GM18858 (cell line): Measurements from ENCODE around the gene RRBP1.
A peak's percentile ranks its signal among the peaks of the same experiment; 100 is the strongest.

ENCODE experiments used
- ATAC-seq: cut with Tn5 transposase; IDR thresholded peaks from one replicate; pipeline ENCODE4 v1.9.1; 2021; ENCODE audit not compliant: unreplicated experiment

The RRBP1 gene, protein sequence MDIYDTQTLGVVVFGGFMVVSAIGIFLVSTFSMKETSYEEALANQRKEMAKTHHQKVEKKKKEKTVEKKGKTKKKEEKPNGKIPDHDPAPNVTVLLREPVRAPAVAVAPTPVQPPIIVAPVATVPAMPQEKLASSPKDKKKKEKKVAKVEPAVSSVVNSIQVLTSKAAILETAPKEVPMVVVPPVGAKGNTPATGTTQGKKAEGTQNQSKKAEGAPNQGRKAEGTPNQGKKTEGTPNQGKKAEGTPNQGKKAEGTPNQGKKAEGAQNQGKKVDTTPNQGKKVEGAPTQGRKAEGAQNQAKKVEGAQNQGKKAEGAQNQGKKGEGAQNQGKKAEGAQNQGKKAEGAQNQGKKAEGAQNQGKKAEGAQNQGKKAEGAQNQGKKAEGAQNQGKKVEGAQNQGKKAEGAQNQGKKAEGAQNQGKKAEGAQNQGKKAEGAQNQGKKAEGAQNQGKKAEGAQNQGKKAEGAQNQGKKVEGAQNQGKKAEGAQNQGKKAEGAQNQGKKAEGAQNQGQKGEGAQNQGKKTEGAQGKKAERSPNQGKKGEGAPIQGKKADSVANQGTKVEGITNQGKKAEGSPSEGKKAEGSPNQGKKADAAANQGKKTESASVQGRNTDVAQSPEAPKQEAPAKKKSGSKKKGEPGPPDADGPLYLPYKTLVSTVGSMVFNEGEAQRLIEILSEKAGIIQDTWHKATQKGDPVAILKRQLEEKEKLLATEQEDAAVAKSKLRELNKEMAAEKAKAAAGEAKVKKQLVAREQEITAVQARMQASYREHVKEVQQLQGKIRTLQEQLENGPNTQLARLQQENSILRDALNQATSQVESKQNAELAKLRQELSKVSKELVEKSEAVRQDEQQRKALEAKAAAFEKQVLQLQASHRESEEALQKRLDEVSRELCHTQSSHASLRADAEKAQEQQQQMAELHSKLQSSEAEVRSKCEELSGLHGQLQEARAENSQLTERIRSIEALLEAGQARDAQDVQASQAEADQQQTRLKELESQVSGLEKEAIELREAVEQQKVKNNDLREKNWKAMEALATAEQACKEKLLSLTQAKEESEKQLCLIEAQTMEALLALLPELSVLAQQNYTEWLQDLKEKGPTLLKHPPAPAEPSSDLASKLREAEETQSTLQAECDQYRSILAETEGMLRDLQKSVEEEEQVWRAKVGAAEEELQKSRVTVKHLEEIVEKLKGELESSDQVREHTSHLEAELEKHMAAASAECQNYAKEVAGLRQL (N-terminal part only)

GRCh38 chr20:17682103-17682888, at the start of gene RRBP1:
Gene RRBP1, minus strand, starts transcription at chr20:17682242. Its CDS starts 21,735 bp downstream, at chr20:17660507.
- peak; percentile 78 for ATAC-seq

GRCh38 chr20:17731233-17731632, 49.2 kb upstream of the RRBP1 start:
- no peak for ATAC-seq

- ATAC-seq, result no peak
Measured at GRCh38 chr20:17730071-17730470, 48.0 kb upstream of the RRBP1 start.

DNA sequence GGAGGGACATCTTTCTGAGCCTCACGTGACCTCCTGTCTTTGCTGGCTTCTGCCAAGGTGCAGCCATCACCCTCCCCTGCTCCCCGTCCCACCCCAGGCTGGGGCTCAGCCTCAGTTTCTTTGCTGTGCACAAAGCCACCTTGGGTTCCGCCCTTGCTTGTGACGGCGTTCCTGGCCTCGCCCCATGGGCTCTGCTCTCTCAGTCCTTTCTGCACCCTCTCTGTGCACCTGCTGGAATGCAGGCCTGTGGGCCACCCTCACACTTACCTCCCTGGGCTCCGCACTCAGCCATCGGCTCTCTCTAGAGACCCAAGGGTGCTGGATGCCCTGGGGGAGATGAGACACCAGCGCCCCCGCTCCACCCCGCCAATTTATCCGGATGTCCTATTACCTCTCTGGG, 46.0 kb upstream of the RRBP1 start:
- ATAC-seq, result no peak

DNA sequence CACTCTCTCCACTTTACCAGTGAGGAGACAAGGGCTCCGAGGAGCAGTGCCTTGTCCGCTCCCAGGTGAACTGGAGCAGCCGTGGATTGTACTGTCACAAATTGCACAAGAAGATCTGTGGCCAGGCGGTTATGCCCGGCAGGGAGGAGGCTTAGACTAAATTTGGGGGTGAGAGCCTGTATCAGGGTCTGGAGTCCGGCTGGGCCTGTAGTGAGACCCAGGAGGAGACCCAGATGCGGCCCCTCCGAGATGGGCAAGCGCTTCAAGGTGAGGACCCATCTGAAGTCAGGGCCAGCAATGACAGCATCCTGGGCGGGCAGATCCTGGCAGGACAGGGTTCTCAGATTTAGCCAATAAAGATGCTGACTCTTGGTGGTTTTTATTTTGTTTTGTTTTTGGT, 45.3 kb upstream of the RRBP1 start:
- ATAC-seq, result no peak

DNA sequence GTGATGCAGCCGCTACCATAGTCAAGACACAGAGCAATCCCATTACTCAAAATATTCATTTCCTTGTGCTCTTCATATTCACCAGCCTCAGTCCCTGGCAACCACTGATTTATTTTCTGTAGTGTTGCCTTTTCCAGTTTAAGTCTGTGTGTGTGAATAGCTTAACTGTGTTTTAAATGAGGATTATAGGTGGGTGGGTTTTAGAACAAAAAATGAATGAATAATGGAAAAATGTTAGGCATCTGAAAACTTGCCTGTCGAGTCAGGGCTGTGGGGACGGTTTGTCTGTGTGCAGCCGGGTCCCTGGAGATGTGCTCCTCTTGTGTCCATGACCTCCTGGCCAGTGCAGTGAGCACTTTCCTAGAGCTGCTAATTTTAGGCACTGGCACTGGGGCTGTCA, 44.9 kb upstream of the RRBP1 start:
- no peak for ATAC-seq

- ATAC-seq, result no peak
Measured at GRCh38 chr20:17725094-17725835, 43.2 kb upstream of the RRBP1 start.

DNA sequence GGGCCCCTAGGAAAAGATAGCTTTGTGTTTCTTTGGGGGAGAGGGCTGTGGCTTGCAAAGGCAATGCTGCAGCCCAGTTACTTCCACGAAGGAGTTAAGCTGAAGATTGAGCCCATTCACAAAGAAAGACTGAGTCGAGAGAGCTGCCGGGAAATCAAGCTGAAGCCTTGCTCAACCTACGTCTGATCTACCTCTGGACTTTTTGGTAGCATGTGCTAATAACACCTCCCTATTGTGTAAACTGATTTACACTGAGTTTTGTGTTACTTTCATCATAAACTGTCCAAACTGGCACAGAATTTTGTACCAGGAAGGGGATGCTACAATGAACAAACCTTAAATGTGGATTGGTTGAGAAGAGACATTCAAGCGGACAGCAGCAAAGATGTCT, 41.3 kb upstream of the RRBP1 start:
- no peak for ATAC-seq

- no peak for ATAC-seq
Measured at GRCh38 chr20:17722493-17723300, 40.7 kb upstream of the RRBP1 start.

DNA sequence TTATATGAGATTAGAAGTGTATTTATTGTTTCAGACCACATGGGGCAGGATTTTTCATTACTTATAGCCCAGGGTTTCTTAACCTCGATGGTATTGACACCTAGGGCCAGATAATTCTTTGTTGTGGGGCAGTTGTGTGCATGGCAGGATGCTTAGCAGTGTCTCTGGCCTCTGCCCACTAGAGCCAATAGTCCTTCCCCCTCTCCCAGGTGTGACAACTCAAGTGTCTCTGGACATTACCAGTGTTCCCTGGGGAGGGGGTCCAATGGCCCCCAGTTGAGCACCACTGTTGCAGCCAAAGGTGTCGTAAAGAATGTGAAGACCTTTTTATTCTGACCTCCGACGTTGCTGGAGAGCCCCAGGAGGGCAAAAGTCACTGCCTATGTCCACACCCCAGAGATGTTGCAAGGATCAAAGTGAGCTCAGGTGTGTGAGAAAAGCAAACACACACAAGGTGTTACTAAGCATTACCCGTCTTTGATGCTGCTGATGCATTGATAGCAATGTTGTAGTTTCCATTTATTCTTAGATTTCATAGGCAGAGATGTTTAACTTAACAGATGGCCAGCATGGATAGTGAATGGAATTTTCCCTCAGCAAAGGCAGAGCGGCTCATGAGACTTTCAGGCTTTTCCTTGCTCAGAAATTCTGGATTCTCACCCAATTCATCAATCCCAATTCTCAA, 39.9 kb upstream of the RRBP1 start:
- no peak for ATAC-seq

DNA sequence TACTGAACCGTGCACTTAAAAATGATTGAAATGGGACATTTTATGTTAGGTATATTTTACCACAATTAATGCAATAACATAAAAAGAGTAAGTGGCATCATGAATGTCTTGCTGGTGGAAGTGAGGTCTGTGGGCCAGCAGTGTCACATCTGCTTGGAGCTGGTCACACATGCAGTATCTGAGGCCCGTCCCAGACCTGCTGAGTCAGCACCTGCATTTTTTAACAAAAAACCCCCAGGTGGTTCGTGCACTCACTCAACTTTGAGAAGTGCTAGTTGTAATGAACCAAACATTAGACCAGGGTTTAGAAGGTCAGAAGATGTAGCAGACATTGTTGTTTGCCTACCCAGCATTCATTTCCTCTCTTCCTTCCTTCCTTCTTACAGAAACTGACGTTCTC, 38.7 kb upstream of the RRBP1 start:
- no peak for ATAC-seq

DNA sequence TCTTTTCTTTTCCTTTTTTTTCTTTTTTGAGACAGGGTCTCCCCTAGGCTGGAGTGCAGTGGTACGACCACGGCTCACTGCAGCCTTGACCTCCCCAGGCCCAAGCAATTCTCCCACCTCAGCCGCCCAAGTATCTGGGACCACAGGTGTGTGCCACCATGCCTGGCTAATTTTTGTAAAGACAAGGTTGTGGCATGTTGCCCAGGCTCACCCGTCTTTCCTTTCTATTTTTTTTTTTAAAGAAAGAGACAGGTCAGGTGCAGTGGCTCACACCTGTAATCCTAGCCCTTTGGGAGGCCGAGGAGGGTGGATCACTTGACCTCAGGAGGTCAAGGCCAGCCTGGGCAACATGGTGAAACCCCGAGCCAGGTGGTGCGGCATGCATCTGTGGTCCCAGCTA, 34.3 kb upstream of the RRBP1 start:
- no peak for ATAC-seq

DNA sequence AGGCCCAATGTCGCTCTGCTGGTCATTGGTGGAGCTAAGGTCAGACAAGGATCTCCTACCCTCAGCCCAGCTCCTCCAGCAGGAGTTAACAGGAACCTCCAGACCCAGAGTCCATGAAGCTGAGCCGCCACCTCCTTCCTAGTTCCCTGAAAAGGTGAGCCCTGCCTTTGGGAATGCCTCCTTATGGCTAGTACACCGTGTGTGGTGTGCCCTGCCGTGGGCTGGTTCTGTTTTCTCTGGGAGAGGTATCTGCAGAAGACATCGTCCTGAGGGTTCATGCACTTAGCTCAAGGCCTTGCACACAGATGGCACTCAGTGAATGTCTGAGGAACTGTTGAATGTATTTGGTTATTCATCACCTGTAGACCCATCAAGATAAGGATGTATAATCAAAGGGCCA, 33.0 kb upstream of the RRBP1 start:
- ATAC-seq, result no peak

DNA sequence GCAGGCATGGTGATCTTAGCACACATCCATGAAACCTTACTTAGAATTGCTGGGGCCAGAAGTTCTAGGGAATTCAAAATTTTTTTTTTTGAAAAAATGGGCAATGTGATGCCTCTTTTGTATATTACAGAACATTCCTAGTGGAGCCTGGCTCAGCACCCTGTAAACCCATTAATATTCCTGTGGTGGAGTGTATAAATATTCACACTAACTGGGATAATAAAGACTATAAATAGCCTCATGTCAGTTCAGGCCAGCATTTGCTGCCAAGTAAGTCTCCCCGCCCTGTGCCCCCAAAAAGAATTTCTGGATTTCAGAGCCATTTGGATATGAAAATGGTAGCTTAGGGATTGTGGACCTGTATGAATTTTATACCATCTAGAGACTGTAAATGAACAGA, 32.6 kb upstream of the RRBP1 start:
- no peak for ATAC-seq

DNA sequence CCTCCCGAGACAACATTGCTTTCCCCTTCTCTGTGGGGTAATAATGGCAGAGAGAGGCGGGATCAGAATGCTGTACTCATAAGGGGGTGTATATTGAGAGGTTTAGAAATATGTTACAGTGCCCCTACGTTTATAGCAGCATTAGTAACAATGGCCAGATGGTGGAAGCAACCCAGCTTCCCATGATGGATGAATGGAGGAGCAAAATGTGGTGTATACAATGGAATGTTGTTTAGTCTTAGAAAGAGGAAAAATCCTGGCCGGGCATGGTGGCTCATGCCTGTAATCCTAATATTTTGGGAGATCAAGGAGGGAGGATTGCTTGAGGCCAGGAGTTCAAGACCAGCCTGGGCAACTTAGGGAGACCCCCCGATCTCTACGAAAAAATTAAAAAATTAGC, 30.7 kb upstream of the RRBP1 start:
- no peak for ATAC-seq

DNA sequence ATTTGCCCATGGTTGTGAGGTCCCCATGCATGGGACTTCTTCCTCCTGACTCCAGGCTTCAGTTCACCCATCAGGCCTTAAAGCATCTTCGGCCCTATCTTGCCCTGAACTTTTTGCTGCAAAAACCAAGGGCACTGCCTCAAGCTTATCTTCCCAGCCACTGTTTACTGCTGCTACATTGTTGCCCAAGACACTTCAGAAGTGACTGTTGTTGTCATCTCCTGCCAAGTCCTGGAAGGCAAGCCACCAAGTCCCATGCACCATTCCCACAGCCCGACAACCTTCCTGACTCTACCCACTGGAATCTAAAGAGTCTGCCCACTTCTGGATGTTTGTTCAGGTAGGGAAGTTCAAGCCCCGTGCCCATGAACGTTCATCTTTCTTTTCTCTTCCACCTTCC, 30.2 kb upstream of the RRBP1 start:
- ATAC-seq, result no peak

DNA sequence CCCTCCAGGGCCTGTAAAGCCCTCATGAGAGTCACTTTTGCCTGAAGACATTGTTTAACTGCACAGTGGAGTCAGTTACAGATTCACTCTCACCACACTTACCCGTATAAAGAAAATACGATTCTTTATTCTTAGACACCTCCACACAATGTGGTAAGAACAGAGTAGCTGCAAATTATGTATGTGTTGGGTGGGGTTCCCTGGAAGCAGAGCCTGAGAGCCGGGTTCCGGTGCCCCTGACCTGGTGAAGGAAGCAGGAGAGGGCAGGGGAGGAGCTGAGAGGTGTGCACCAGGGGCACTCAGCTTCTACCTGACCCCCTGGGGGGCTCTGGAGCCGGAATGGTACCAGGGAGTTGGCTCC, 29.2 kb upstream of the RRBP1 start:
- ATAC-seq, result no peak

DNA sequence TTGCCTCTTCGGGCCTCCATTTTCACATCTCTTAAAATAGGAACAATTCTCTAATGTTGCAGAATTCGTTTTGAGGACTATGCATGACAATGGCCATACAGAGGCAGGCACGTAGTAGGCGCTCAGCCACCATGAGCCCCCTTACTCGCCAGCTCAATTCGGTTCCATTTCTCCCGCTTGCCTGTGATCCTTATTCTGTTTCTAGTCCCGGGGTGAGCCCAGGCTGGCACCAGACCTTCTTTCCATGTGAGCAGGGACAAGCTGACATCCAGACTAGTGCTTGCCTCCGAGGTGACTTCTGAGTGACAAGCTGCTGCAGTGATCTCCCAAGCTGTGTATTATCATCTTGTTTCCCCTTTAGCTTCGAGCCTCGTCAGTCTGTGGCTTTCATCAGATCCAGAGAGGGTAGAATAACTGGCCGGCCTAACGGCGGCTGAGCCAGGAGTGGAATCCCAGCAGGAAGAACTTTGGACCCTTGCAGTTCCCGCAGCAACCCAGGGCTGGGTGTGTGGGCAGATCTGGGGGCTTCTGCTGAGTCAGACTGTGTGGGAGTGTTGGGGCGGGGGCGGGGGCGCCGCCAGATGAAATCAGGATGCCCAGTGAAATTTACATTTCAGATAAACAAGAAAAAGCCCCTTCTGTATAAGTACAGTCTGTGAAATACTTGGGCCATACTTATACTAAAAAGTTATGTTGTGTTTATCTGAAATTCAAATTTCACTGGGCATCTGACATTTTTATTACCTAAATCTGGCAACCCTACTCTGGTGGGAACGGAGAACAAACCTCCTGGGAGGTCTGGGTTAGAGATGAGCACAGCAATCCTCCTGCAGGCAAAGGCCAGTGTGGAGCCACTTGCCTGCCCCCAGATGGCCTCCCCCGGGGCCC, 28.6 kb upstream of the RRBP1 start:
- no peak for ATAC-seq
